GM21423 (cell line): Measurements from ENCODE around the gene KIAA0040.

Experiments used
- ATAC-seq: cut with Tn5 transposase; IDR thresholded peaks from one replicate; pipeline ENCODE4 v1.9.1; 2021; ENCODE audit warnings: mild to moderate bottlenecking, moderate library complexity; ENCODE audit not compliant: unreplicated experiment

Gene KIAA0040

GRCh38 chr1:175145899-175146528 lies 46.6 kb downstream of the KIAA0040 start:
- ATAC-seq = no peak

GRCh38 chr1:175138579-175138978 lies 54.0 kb downstream of the KIAA0040 start:
- ATAC-seq = no peak

GRCh38 chr1:175137369-175137768 lies 55.2 kb downstream of the KIAA0040 start:
- ATAC-seq = no peak

GRCh38 chr1:175136246-175136645 lies 56.3 kb downstream of the KIAA0040 start:
- no peak for ATAC-seq

- ATAC-seq = no peak
These were observed 58.1 kb downstream of the KIAA0040 start for GRCh38 chr1:175134500-175134899.

- no peak for ATAC-seq
These were observed 58.7 kb downstream of the KIAA0040 start for GRCh38 chr1:175133673-175134435.

- no peak for ATAC-seq
These were observed 60.1 kb downstream of the KIAA0040 start for GRCh38 chr1:175132436-175132835.

GRCh38 chr1:175131095-175131494 lies 61.5 kb downstream of the KIAA0040 start:
- no peak for ATAC-seq

- peak; percentile 47 for ATAC-seq
These were observed 61.9 kb downstream of the KIAA0040 start for GRCh38 chr1:175130649-175131045.

- ATAC-seq = peak; percentile 28
These were observed 62.5 kb downstream of the KIAA0040 start for GRCh38 chr1:175129997-175130648.

GRCh38 chr1:175129644-175129996 lies 63.0 kb downstream of the KIAA0040 start:
- no peak for ATAC-seq

- no peak for ATAC-seq
These were observed 63.4 kb downstream of the KIAA0040 start for GRCh38 chr1:175129182-175129581.

- ATAC-seq = no peak
These were observed 64.1 kb downstream of the KIAA0040 start for GRCh38 chr1:175128523-175128922.

- no peak for ATAC-seq
These were observed 65.0 kb downstream of the KIAA0040 start for GRCh38 chr1:175127565-175127964.

GRCh38 chr1:175126347-175126746 lies 66.2 kb downstream of the KIAA0040 start:
- ATAC-seq = no peak

- no peak for ATAC-seq
These were observed 67.7 kb downstream of the KIAA0040 start for GRCh38 chr1:175124861-175125260.

GRCh38 chr1:175120511-175120910 lies 72.1 kb downstream of the KIAA0040 start:
- no peak for ATAC-seq

GRCh38 chr1:175118375-175119367 lies 73.9 kb downstream of the KIAA0040 start:
- no peak for ATAC-seq

GRCh38 chr1:175116903-175117302 lies 75.7 kb downstream of the KIAA0040 start:
- no peak for ATAC-seq

GRCh38 chr1:175116210-175116798 lies 76.3 kb downstream of the KIAA0040 start:
- no peak for ATAC-seq
